ENCODE data around the gene EPHB6. TPM values are rescaled to one million over a fixed set of nuclear protein-coding genes. Genes with fewer than 3 reads are reported as not detected.
A peak's percentile ranks its signal among the peaks of the same experiment; 100 is the strongest.

Gene EPHB6
- total and polyA plus RNA-seq, 3 donors from 2014 or later, result 38.1 to 52.0 (median 47.3) TPM

GRCh38 chr7:142905759-142906158 lies 50.9 kb downstream of the EPHB6 start:
- no peaks in the 10 kb centered on the region for H3K27me3 ChIP-seq
- H3K4me3 ChIP-seq, result no peak overlapping the region
- no peaks in the 10 kb centered on the region for H3K36me3 ChIP-seq (ENCODE audit: low read depth, missing control alignments)
- intact Hi-C loops (cut with DNase I; ENCODE audit: low total_unique reads), result no loop called here
- DNase-seq, result no peak
- no peaks in the 10 kb centered on the region for H3K9me3 ChIP-seq
- no peaks in the 10 kb centered on the region for H3K4me1 ChIP-seq
- TF ChIP-seq CTCF (IDR thresholded peaks at IDR 0.05) (no peak), POLR2A (IDR thresholded peaks at IDR 0.05) (no peak)
- no peak overlapping the region for H3K27ac ChIP-seq
- 79 to 83% methylated on average over 2 of the region's 2 CpGs for WGBS, 2 donors

- no peak for DNase-seq
- Histone ChIP-seq H3K9me3 (no peaks in the 10 kb centered on the region), H3K36me3 (ENCODE audit: low read depth, missing control alignments) (no peaks in the 10 kb centered on the region), H3K27ac (no peak overlapping the region), H3K4me3 (no peak overlapping the region), H3K4me1 (no peaks in the 10 kb centered on the region), H3K27me3 (no peaks in the 10 kb centered on the region)
- 64 to 91% methylated on average over 2 of the region's 2 CpGs for WGBS, 2 donors
- TF ChIP-seq POLR2A (IDR thresholded peaks at IDR 0.05) (no peak), CTCF (IDR thresholded peaks at IDR 0.05) (no peak)
- intact Hi-C loops (cut with DNase I; ENCODE audit: low total_unique reads), result no loop called here
Observed at GRCh38 chr7:142906643-142907042, 51.8 kb downstream of the EPHB6 start.

- no peak for DNase-seq
- intact Hi-C loops (cut with DNase I; ENCODE audit: low total_unique reads), result no loop called here
- Histone ChIP-seq H3K27me3 (no peaks in the 10 kb centered on the region), H3K36me3 (ENCODE audit: low read depth, missing control alignments) (no peaks in the 10 kb centered on the region), H3K27ac (no peak overlapping the region), H3K4me3 (no peak overlapping the region), H3K4me1 (no peaks in the 10 kb centered on the region), H3K9me3 (no peaks in the 10 kb centered on the region)
- WGBS, 2 donors, result 81 to 87% methylated on average over 11 of the region's 11 CpGs
- TF ChIP-seq POLR2A (IDR thresholded peaks at IDR 0.05) (no peak), CTCF (IDR thresholded peaks at IDR 0.05) (no peak)
Observed at GRCh38 chr7:142908290-142908689, 53.4 kb downstream of the EPHB6 start.

- peak in 1 of 3 experiments; percentile 17 for TF ChIP-seq CTCF (IDR thresholded peaks at IDR 0.05)
- no peak for TF ChIP-seq POLR2A (IDR thresholded peaks at IDR 0.05)
- H3K9me3 ChIP-seq, result no peaks in the 10 kb centered on the region
- 64 to 74% methylated on average over 20 to 21 of the region's 21 CpGs for WGBS, 2 donors
- H3K27me3 ChIP-seq, result no peaks in the 10 kb centered on the region
- H3K27ac ChIP-seq, result no peak overlapping the region
- H3K4me3 ChIP-seq, result no peak overlapping the region
- H3K36me3 ChIP-seq (ENCODE audit: low read depth, missing control alignments), result no peaks in the 10 kb centered on the region
- no peaks in the 10 kb centered on the region for H3K4me1 ChIP-seq
- intact Hi-C loops (cut with DNase I; ENCODE audit: low total_unique reads), result no loop called here
- peak; percentile 43 for DNase-seq
Observed at GRCh38 chr7:142908921-142909890, 54.3 kb downstream of the EPHB6 start.
